Measurements from ENCODE around the gene FKBP14. TPM values are rescaled to one million over a fixed set of nuclear protein-coding genes. Genes with fewer than 3 reads are reported as not detected.

FKBP14 gene
- total and polyA plus RNA-seq, 3 donors from 2014 or later, result 7.3 to 8.8 (median 7.8) TPM

DNA sequence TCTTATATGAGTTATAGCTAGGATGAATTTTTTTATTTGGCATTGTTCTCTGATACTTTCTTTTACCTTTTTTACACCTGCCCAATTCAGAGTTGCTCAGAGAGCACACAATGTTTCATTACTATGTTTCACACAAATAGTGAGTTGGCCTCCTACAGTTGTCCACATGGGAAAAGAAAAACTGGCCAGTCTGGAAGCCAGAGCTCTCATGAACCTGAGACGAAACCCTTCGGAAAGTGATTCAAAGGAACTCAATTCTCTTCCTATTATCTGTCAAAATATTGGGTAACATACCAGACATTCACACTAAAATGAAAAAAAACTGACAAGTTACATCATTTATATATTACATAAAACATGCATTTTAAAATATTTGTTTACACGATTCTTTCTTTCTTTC lies 52.2 kb downstream of the FKBP14 start:
- no peaks in the 10 kb centered on the region for H3K9me3 ChIP-seq
- no peaks in the 10 kb centered on the region for H3K27me3 ChIP-seq
- intact Hi-C loops (cut with DNase I; ENCODE audit: low total_unique reads), result no loop called here
- 86 to 88% methylated on average over 3 of the region's 3 CpGs for WGBS, 2 donors
- no peak overlapping the region for H3K4me3 ChIP-seq
- H3K36me3 ChIP-seq (ENCODE audit: low read depth, missing control alignments), result no peaks in the 10 kb centered on the region
- DNase-seq, result no peak
- no peak overlapping the region for H3K27ac ChIP-seq
- no peak for TF ChIP-seq POLR2A (IDR thresholded peaks at IDR 0.05)
- TF ChIP-seq, protein P1, sequence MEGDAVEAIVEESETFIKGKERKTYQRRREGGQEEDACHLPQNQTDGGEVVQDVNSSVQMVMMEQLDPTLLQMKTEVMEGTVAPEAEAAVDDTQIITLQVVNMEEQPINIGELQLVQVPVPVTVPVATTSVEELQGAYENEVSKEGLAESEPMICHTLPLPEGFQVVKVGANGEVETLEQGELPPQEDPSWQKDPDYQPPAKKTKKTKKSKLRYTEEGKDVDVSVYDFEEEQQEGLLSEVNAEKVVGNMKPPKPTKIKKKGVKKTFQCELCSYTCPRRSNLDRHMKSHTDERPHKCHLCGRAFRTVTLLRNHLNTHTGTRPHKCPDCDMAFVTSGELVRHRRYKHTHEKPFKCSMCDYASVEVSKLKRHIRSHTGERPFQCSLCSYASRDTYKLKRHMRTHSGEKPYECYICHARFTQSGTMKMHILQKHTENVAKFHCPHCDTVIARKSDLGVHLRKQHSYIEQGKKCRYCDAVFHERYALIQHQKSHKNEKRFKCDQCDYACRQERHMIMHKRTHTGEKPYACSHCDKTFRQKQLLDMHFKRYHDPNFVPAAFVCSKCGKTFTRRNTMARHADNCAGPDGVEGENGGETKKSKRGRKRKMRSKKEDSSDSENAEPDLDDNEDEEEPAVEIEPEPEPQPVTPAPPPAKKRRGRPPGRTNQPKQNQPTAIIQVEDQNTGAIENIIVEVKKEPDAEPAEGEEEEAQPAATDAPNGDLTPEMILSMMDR (IDR thresholded peaks at IDR 0.05), result no peak
- peaks cover 26% of the 10 kb centered on the region for H3K4me1 ChIP-seq

DNA sequence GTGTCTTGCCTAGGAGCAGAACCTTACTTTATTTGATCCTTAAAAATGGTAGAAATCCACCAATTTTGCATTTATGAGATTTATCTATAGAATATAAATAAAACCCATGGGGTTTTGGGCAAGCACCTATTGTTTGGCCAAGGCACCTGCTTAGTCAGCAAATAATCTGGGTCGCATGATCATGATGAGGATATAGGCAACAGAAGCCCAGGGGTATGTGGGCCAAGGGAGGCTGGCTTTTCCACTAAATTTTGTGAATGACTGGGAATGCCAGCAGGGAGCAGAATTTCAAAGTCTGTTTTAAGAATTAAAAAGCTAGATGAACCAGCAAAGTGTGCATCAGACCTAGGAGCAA lies 54.2 kb downstream of the FKBP14 start:
- DNase-seq, result no peak
- peak overlapping the region in 1 of 2 donors; percentile 14 for H3K27ac ChIP-seq
- 88 to 93% methylated on average over 1 of the region's 1 CpG for WGBS, 2 donors
- no peak overlapping the region for H3K4me3 ChIP-seq
- intact Hi-C loops (cut with DNase I; ENCODE audit: low total_unique reads), result no loop called here
- no peaks in the 10 kb centered on the region for H3K36me3 ChIP-seq (ENCODE audit: low read depth, missing control alignments)
- peaks cover 26% of the 10 kb centered on the region for H3K4me1 ChIP-seq
- no peak for TF ChIP-seq POLR2A (IDR thresholded peaks at IDR 0.05)
- TF ChIP-seq, protein P1 (IDR thresholded peaks at IDR 0.05), result no peak
- no peaks in the 10 kb centered on the region for H3K9me3 ChIP-seq
- H3K27me3 ChIP-seq, result no peaks in the 10 kb centered on the region

DNA sequence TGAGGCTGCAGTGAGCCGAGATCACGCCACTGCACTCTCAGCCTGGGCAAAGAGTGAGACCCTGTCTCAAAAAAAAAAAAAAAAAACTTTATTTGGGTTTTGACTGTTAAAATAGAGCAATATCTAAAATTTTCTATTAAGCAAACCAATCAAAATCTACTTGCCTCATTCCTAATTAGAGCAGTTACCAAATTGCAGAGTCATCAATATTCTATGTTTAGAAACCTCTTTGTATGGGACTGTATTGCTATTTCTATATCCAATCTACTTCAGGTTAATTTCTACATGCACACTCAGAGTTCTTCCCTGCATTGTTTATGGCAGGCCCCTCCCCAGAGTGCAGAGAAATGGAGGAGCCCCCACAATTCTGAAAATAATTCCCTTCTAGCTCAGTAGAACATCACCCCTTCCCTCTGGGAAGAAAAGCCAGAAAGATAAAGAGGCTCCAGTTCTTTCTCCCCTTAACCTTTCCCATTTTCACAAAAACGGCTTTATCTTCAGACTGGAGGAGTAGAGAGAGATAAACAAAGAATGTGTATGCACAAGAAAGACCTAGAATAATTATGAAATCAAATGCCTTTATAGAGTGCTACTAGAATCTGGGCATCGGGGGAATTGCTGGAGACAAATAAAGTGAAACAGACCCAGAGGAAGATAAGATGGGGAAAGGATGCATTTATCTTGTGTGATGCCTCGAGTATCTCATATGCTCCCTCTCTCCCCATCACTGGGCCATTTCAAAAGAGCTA lies 54.8 kb downstream of the FKBP14 start:
- whole genome bisulfite sequencing, 2 donors, result 50 to 66% methylated on average over 5 of the region's 5 CpGs
- intact Hi-C loops (cut with DNase I; ENCODE audit: low total_unique reads), result no loop called here
- no peak for DNase-seq
- Histone ChIP-seq H3K9me3 (no peaks in the 10 kb centered on the region), H3K36me3 (ENCODE audit: low read depth, missing control alignments) (no peaks in the 10 kb centered on the region), H3K4me3 (no peak overlapping the region), H3K27me3 (no peaks in the 10 kb centered on the region), H3K4me1 (peaks cover 20% of the 10 kb centered on the region), H3K27ac (peak overlapping the region in 1 of 2 donors; percentile 14)
- TF ChIP-seq POLR2A (IDR thresholded peaks at IDR 0.05), result no peak
- TF ChIP-seq, protein P1 (IDR thresholded peaks at IDR 0.05), result no peak

DNA sequence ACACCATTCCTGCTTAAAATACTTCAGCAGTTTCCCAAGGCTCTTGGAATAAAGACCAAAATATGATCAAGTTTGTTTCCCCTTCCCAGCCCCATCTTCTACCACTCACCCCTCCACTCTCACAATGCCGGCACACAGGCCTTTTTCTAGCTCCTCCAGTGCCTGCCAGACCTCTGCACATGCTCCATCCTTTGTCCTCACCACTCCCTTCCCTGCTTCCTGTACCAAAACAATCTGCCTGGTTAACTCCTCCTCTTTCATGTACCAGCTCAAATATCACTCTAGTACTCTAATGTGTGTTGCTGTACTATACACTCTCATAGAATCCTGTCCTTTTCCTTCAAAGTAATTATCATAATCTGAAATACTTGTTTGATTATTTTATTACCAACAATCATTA lies 56.3 kb downstream of the FKBP14 start:
- no peaks in the 10 kb centered on the region for H3K27me3 ChIP-seq
- no peaks in the 10 kb centered on the region for H3K36me3 ChIP-seq (ENCODE audit: low read depth, missing control alignments)
- no peak overlapping the region for H3K4me3 ChIP-seq
- 62 to 74% methylated on average over 1 of the region's 1 CpG for WGBS, 2 donors
- H3K9me3 ChIP-seq, result no peaks in the 10 kb centered on the region
- no peak for DNase-seq
- intact Hi-C loops (cut with DNase I; ENCODE audit: low total_unique reads), result no loop called here
- H3K27ac ChIP-seq, result no peak overlapping the region
- TF ChIP-seq POLR2A (IDR thresholded peaks at IDR 0.05), result no peak
- TF ChIP-seq, protein P1 (IDR thresholded peaks at IDR 0.05), result no peak
- H3K4me1 ChIP-seq, result peaks cover 12% of the 10 kb centered on the region

DNA sequence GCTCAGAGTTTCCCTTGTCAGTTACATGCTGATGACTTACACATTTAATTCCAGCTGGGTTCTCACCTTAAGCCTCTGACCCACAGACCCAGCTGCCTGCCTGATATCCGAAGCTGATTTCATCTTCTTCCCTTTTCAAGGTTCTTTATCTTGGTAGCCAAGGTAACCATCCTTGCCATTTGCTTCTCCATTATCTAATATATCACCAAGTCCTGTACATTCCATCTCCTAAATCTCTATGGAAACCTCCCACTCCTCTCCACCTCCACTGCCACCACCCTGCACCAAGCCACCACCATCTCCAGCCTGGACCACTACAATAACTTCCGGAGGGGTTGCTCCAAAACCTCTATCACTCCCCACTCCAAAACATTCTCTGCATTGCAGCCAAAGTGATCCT lies 56.8 kb downstream of the FKBP14 start:
- H3K4me1 ChIP-seq, result peaks cover 14% of the 10 kb centered on the region
- H3K27ac ChIP-seq, result no peak overlapping the region
- H3K9me3 ChIP-seq, result no peaks in the 10 kb centered on the region
- 75 to 91% methylated on average over 2 of the region's 2 CpGs for WGBS, 2 donors
- no peaks in the 10 kb centered on the region for H3K27me3 ChIP-seq
- no peak overlapping the region for H3K4me3 ChIP-seq
- intact Hi-C loops (cut with DNase I; ENCODE audit: low total_unique reads), result no loop called here
- no peak for DNase-seq
- no peaks in the 10 kb centered on the region for H3K36me3 ChIP-seq (ENCODE audit: low read depth, missing control alignments)
- TF ChIP-seq, protein P1 (IDR thresholded peaks at IDR 0.05), result no peak
- TF ChIP-seq POLR2A (IDR thresholded peaks at IDR 0.05), result no peak
